ENCODE data around the gene DCAF12.

DCAF12 gene

DNA sequence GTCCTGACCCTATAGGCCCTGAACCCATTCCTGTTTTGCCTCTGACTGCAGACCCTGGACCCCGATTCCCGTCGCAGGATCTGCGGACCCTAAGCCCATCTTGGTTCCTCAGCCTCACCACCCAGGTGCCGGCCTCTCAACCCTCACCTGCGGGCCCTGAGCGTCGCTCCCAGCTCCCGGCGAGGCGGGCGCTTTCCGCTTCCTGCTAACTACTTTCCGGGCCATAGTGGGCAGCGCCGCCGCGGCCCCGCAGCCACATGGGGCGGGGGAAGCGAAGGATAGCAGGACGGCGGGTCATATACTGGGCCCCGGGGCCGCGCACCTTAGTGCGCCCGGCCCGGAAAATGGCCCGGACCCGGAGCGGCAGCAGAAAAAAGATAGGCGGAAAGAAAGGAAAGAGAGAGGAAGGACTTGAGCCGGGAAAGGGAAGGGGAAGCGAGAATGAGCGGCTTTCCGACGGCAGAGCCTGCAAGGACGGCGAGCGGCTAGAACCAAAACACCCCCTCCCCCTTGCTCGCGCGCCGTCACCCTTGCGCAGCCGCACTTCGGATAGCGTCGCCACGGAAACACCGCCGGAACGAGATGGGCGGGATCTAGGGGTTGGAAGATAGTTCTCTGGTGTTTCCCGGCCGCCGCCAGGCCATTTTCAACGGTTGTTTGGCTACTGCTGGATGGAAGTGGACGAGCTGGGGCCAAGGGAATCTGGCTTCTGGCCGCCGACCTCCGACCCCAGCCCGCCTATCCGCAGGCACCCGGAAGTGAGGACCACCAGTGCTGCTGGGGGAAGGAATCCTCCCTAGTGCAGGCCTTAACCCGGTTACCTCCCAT is at the start of gene DCAF12:
TSS of gene DCAF12 (minus strand) at position 492 of the 828 bp plus-strand sequence. CDS start at position 225, 267 bp downstream.
- TF ChIP-seq, protein P1, sequence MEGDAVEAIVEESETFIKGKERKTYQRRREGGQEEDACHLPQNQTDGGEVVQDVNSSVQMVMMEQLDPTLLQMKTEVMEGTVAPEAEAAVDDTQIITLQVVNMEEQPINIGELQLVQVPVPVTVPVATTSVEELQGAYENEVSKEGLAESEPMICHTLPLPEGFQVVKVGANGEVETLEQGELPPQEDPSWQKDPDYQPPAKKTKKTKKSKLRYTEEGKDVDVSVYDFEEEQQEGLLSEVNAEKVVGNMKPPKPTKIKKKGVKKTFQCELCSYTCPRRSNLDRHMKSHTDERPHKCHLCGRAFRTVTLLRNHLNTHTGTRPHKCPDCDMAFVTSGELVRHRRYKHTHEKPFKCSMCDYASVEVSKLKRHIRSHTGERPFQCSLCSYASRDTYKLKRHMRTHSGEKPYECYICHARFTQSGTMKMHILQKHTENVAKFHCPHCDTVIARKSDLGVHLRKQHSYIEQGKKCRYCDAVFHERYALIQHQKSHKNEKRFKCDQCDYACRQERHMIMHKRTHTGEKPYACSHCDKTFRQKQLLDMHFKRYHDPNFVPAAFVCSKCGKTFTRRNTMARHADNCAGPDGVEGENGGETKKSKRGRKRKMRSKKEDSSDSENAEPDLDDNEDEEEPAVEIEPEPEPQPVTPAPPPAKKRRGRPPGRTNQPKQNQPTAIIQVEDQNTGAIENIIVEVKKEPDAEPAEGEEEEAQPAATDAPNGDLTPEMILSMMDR (conservative IDR thresholded peaks at IDR 0.05; ENCODE audit: low read length) = no peak
- H3K4me3 ChIP-seq (ENCODE audit: low read length) = peak within 1 kb of the TSS; percentile 80
- DNase-seq (ENCODE audit: low read depth) = peak; percentile 86

DNA sequence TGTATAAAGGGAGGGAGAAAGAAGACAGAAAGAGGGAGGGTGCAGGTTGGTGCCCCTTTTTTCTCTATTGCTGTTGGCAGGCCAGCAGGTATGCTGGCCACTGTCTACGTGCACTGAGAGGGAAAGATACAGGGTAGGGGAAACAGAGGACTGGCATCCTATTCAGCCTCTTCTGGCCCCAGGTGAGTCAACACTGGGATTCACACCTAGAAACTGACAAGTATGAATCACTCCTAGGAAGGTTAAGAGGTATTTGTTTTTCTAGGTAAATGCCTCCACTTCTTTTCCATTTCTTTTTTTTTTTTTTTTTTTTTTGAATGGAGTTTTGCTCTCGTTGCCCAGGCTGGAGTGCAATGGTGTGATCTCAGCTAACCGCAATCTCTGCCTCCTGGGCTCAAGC is 49.6 kb upstream of the DCAF12 start:
- DNase-seq (ENCODE audit: low read depth) = no peak
- TF ChIP-seq, protein P1 (conservative IDR thresholded peaks at IDR 0.05; ENCODE audit: low read length) = no peak
- H3K4me3 ChIP-seq (ENCODE audit: low read length) = no peak overlapping the region

DNA sequence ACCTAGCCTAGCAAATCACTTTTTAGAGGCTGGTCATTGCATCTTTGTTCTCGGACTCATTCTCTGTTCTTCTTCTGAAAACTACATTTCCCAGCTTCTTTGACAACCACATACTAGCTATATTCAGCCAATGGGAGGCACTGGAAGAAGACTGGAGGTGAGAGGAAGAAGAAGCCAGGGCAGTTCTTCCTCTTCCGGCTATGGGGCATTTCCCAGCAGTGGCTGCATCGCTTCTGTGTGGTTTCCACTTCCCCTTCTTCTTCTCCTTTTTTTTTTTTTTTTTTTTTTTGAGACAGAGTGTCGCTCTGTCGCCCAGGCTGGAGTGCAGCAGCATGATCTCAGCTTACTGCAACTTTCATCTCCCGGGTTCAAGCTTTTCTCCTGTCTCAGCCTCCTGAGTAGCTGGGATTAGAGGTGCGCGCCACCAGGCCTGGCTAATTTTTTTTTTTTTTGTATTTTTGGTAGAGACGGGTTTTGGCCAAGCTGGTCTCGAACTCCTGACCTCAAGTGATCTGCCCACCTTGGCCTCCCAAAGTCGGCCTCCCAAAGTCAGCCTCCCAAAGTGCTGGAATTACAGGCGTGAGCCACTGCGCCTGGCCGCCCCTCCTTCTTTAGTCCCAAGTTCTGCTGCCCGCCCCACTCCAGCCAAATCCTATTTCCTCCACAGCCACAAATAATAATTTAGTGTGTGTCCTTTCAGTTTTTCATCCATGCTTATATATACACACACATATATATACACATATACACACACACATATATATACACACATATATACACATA is 45.4 kb upstream of the DCAF12 start:
- no peak overlapping the region for H3K4me3 ChIP-seq (ENCODE audit: low read length)
- no peak for DNase-seq (ENCODE audit: low read depth)
- TF ChIP-seq, protein P1 (conservative IDR thresholded peaks at IDR 0.05; ENCODE audit: low read length) = no peak

DNA sequence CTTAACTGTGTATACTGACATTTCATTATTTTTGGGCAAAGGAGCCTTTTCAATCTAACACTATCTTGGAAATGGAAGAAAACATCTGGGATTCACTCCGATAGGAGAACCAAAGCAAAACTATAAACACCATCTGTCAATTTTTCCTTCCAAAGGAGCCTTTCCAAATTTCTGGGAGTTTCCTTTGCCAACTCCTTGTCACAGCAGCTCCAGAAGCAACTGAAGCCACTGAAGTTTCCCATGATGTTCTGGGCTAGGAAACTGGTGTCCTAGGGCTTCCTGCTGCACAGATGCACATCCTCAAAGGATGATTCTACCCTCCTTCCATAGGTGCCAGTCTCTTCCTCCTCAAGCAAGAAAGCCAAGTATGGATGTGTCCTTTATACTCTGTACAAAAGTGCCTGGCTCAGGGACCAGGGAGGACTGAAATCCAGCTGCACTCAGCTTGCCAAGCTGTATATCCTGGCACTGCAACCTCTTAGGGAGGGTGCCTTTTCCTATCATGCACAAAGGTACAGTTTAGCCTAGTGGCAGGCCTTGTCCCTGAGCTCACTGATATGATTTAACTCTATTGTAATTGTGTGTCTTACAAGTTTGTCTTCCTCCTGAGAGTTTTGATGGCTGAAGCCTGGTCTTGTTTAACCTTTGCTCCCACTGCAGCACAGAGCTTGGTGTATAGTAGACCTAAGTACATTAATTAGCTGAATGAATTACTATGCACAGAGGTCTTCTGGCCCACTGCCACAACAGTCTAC is 43.9 kb upstream of the DCAF12 start:
- no peak overlapping the region for H3K4me3 ChIP-seq (ENCODE audit: low read length)
- DNase-seq (ENCODE audit: low read depth) = no peak
- TF ChIP-seq, protein P1 (conservative IDR thresholded peaks at IDR 0.05; ENCODE audit: low read length) = no peak

DNA sequence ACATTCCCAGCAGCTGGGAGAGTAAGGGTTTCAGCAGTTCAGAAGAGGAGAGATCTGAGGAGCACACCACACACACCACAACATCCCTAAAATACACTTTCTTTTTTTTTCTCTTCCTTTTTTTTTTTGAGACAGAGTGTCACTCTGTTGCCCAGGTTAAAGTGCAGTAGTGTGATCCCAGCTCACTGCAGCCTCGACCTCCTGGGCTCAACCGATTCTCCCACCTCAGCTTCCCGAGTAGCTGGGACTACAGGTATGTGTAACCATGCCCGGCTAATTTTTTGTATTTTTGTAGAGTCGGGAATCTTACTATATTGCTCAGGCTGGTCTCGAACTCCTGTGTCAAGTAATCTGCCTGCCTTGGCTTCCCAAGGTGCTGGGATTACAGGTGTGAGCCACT is 42.6 kb upstream of the DCAF12 start:
- no peak overlapping the region for H3K4me3 ChIP-seq (ENCODE audit: low read length)
- DNase-seq (ENCODE audit: low read depth) = no peak
- TF ChIP-seq, protein P1 (conservative IDR thresholded peaks at IDR 0.05; ENCODE audit: low read length) = no peak

DNA sequence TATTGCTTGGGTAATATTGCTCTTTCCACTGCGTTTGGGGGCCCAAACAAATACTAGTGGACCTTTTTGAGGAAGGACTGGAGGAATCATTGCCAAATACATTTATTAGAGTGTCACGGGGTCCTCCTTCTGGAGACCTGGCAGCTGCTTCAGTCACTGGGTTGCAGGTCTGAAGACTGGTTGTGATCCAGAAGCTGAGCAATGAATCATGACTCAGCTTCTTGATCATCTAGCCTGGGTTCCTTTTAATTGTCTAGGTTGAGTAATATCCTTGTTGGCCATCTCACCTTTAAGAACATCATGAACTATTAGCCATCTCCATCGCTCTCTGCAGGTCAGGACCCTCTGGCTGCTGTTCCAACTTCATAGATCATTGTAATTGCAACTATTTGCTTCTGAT is 36.9 kb upstream of the DCAF12 start:
- TF ChIP-seq, protein P1 (conservative IDR thresholded peaks at IDR 0.05; ENCODE audit: low read length) = no peak
- H3K4me3 ChIP-seq (ENCODE audit: low read length) = no peak overlapping the region
- DNase-seq (ENCODE audit: low read depth) = peak; percentile 29
